ENCODE data around the gene ZDHHC14. TPM values are rescaled to one million over a fixed set of nuclear protein-coding genes. Genes with fewer than 3 reads are reported as not detected.

ZDHHC14 gene
- total RNA-seq, 1 experiment from 2014 or later, result 1.7 TPM

- no peak overlapping the region for H3K9ac ChIP-seq (ENCODE audit: extremely low read depth, insufficient read length, low read length)
- H4K91ac ChIP-seq (ENCODE audit: insufficient read length, low read depth, low read length), result no peak overlapping the region
- no peak overlapping the region for H4K5ac ChIP-seq (ENCODE audit: insufficient read length, low read depth, low read length)
- H3K4me1 ChIP-seq (ENCODE audit: insufficient read depth, low read length), result no peaks in the 10 kb centered on the region
- WGBS (ENCODE audit: extremely low coverage, insufficient read length, low lambda C conversion rate), result no CpG with 5 or more reads among the region's 6 CpGs
- Mint-ChIP-seq H3K4me3 (no peak overlapping the region), H3K27ac (no peak overlapping the region), H3K36me3 (ENCODE audit: insufficient read depth in 1 of 3, low read depth in 3 of 3) (0 out of 7 replicates have a peak, but pooled peaks cover 0 to 2% (median 0%) of the 10 kb centered on the region in 3 experiments), H3K4me1 (peaks cover 0 to 8% of the 10 kb centered on the region in 2 experiments), H3K9me3 (no peaks in the 10 kb centered on the region), H3K27me3 (ENCODE audit: low read depth) (peaks cover 1% of the 10 kb centered on the region; the same call in 1 of the 2 replicates)
- H3K4me2 ChIP-seq (ENCODE audit: insufficient read depth, insufficient read length, low read length), result no peak overlapping the region
- H2BK20ac ChIP-seq (ENCODE audit: low read depth, low read length, poor library complexity, severe bottlenecking), result no peak overlapping the region
- no peak overlapping the region for H3K23ac ChIP-seq (ENCODE audit: insufficient read length, low read depth, low read length)
- TF ChIP-seq CTCF (conservative IDR thresholded peaks at IDR 0.05), result no peak
- H3K79me2 ChIP-seq (ENCODE audit: insufficient read depth, low read length), result no peaks in the 10 kb centered on the region
- H3K56ac ChIP-seq (ENCODE audit: insufficient read length, low read depth, low read length), result no peak overlapping the region
- DNase-seq, result no peak
- no peak overlapping the region for H2BK15ac ChIP-seq (ENCODE audit: low read depth, low read length)
- H3K9me3 ChIP-seq (ENCODE audit: control insufficient read depth, low read depth, low read length), result no peaks in the 10 kb centered on the region
- no peaks in the 10 kb centered on the region for H3K27me3 ChIP-seq (ENCODE audit: insufficient read depth, low read length)
- no peak overlapping the region for H3K4ac ChIP-seq (ENCODE audit: low read depth, low read length)
- no peak overlapping the region for H2BK12ac ChIP-seq (ENCODE audit: insufficient read length, low read depth, low read length)
- H4K8ac ChIP-seq (replicated peaks; ENCODE audit: insufficient read length, low read depth, low read length), result no peak overlapping the region
- no peak overlapping the region for H3T11ph ChIP-seq (ENCODE audit: low read length)
- H2AFZ ChIP-seq (ENCODE audit: low read length), result no peak overlapping the region
- H2BK120ac ChIP-seq (ENCODE audit: low read depth, low read length, poor library complexity, severe bottlenecking), result no peak overlapping the region
- no peaks in the 10 kb centered on the region for H3K23me2 ChIP-seq (ENCODE audit: insufficient read length, low read depth, low read length, poor library complexity, severe bottlenecking)
- H3K14ac ChIP-seq (ENCODE audit: insufficient read depth, low read length), result no peak overlapping the region
- no peaks in the 10 kb centered on the region for H3K79me1 ChIP-seq (ENCODE audit: insufficient read depth, low read depth, low read length, poor library complexity, severe bottlenecking)
- H2AK5ac ChIP-seq (ENCODE audit: insufficient read length, low read length), result no peak overlapping the region
- no peak overlapping the region for H2BK5ac ChIP-seq (ENCODE audit: insufficient read length, low read length)
- no peaks in the 10 kb centered on the region for H4K20me1 ChIP-seq (ENCODE audit: control insufficient read depth, insufficient read depth, insufficient read length)
- H3K27ac ChIP-seq (ENCODE audit: insufficient read length, low read depth, low read length), result no peak overlapping the region
- H3K18ac ChIP-seq (ENCODE audit: insufficient read length, low read depth, low read length), result no peak overlapping the region
These were observed 62.2 kb downstream of the ZDHHC14 start for GRCh38 chr6:157443066-157443800.

Data from H9 (cell line).